Raji (cell line): ENCODE measurements around the gene C3orf38.

Experiments used
- POLR2A ChIP-seq: IDR thresholded peaks from 2 replicates; pipeline ENCODE4 v1.6.1; 2011; ENCODE audit warnings: low read depth, low read length, control low read depth; ENCODE audit not compliant: insufficient read depth

Gene C3orf38

DNA sequence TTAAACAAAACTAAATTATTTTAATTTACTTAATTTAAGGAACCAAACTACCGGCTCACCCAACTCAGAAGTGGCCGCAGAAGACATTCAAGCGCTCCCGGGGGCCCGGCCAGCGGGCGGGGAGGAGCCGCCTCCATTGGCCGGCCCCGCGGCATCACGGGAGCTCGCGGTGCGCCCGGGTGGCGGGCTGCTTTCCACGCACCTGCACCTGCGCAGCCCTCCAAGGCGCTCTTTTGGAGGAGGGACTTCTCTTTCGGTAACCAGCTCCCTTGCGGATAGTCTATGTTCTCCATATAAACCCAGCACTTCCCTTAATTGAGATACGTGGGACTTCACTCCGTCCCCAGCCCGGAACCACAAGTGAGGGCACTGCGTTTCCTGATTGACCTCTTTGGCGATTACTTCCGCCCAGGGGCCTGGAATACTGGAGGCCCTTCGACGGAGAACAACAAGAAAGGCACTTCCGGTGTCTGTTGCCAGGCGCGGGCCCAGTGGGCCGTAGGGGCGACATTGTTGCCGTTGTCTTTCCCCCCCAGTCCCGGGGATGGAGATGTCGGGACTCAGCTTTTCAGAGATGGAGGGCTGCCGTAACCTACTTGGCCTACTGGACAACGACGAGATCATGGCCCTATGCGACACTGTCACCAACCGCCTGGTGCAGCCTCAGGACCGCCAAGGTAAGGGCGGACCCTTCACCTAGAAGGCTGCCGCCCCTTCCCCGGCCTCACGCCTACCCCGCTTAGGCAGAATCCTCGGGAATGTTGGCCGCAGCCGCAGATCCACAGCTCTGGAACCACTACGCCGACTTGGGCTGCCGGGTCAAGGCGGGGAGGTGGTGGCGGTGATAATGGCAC is at the start of gene C3orf38:
C3orf38 (plus strand) TSS at position 451 of the 854 bp plus-strand sequence; CDS start at position 545, 94 bp downstream.
- peak; percentile 65 for TF ChIP-seq POLR2A

DNA sequence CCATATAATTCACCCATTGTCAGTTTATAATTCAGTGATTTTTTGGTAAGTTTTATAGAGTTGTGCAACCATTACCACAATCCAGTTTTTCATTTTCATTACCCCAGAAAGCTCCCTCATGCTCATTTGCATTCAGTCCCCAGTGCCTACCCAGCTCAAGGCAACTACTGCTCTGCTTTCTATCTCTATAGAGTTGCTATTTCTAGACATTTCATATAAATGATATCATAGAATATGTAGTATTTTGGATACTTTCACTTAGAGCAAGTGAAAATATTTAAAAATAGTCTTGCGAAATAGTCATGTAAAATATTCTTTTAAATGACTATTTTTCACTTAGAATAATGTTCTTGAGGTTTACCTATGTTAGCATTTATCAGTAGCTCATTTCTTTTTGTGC is 48.6 kb upstream of the C3orf38 start:
- TF ChIP-seq POLR2A, result no peak

- no peak for TF ChIP-seq POLR2A
Observed at GRCh38 chr3:88105325-88105724, 44.4 kb upstream of the C3orf38 start.

GRCh38 chr3:88112289-88112688 is 37.5 kb upstream of the C3orf38 start:
- no peak for TF ChIP-seq POLR2A

GRCh38 chr3:88113311-88114162 is 36.2 kb upstream of the C3orf38 start:
- no peak for TF ChIP-seq POLR2A

- TF ChIP-seq POLR2A, result no peak
Observed at GRCh38 chr3:88114878-88115549, 34.7 kb upstream of the C3orf38 start.

DNA sequence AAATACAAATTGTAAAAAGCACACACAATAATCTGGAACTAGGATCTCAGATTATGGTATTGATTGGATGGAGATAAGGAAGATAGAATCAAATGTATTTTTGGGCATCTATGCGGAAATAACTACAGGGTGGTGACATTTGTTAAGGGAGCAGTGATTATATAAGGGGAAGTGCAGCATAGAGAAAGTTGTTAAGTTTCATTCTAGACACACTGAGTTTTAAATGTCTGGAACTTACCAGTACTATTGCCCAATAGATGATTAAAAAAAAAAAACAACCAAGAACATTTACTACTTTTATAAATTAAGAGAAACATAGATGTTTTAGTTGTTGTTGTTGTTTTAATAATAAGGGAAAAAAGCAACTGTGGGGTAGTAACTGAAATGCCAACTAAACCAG is 32.1 kb upstream of the C3orf38 start:
- TF ChIP-seq POLR2A, result no peak

DNA sequence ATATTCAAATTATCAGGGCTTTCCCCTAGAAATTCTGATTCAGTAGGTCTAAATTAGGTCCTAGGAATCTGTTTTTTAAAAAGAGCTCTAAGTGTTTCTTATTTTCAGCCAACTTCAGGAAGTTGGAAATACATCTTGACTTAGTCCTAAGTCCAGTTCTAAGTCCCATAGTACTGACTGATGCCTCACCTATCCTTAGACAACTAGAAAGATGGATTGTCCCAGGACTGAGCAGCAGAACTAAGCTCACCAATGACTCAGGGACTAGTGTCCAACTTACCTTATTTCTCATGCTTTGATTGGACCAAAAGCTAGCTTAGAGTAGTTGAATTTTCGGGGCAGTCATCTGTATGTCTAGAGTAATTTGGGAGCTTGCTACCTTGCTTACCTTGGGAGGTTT is 26.2 kb upstream of the C3orf38 start:
- TF ChIP-seq POLR2A, result no peak

GRCh38 chr3:88131695-88132094 is 18.1 kb upstream of the C3orf38 start:
- TF ChIP-seq POLR2A, result no peak

DNA sequence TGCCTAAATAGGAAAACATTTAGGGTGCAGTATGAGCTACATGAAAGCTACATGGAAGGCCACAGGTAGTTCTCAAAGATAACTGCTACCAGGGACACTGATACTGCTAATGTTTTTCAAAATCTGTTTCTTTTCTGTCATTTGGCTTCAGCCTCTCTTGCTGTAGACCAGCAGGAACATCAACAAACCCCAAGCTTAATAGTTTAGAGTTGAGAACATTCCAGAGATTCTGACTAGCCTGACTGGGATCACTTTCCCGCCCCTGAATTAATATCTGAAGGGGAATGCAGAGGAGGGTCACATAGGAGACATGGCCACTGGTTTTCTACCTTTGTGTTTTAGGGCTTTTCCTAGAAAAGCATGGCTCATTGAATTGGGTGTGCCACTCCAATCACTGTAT is 16.9 kb upstream of the C3orf38 start:
- TF ChIP-seq POLR2A, result no peak

GRCh38 chr3:88133711-88134263 is 16.0 kb upstream of the C3orf38 start:
- no peak for TF ChIP-seq POLR2A

GRCh38 chr3:88137836-88138235 is 11.9 kb upstream of the C3orf38 start:
- TF ChIP-seq POLR2A, result no peak

DNA sequence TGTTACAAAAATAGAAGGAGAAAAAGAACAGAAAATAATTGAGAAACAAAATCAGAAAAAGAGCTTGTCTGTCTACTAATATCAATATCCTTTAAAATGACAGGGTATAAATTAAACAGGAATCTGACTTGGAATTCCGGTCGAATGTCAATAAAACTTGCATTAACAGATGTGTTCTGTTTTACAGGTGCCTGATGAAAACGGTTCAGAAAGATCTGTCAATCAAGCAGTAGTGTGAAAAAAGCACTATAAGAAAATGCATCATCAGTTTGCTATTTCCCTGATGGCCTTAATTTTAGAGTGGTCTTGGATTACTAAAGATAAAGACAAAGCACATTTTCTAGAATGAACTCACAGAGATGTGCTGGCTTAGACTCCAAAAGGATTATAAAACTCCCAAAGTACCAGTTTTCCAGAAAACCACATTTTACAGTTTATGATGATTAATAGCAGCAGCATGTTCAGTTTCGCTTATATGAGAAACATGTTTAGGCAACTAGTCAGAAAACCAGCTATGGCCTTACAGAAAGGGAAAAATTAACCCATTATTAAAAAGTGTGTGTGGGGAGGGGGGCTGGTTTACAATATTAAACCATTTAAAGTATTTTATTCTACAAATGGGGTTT is 8.2 kb upstream of the C3orf38 start:
- no peak for TF ChIP-seq POLR2A

GRCh38 chr3:88142094-88142624 is 7.6 kb upstream of the C3orf38 start:
- no peak for TF ChIP-seq POLR2A
